HepG2 (cell line): ENCODE measurements around the gene JADE2.

ENCODE experiments used
- BHLHE40 ChIP-seq: IDR thresholded peaks from 2 replicates; pipeline ENCODE4 v1.6.1; 2011; ENCODE audit warnings: low read length, improper control_type of control experiment
- GABPA ChIP-seq, 2 experiments: IDR thresholded peaks; 2 replicates each; pipeline ENCODE4 v1.6.1; 2011 to 2016; ENCODE audit warnings: low read depth in 2 of 2, low read length in 1 of 2, missing biosample characterization in 1 of 2, missing genetic modification characterization in 1 of 2
- POLR2AphosphoS5 ChIP-seq: IDR thresholded peaks from 2 replicates; pipeline ENCODE4 v1.6.1; 2012; ENCODE audit warnings: low read depth, low read length
- ZNF878 ChIP-seq: sonication (generic); formaldehyde crosslinking; IDR thresholded peaks from 2 replicates; pipeline ENCODE4 v1.8.1; 2023; ENCODE audit warnings: mild to moderate bottlenecking, missing genetic modification reagents, moderate library complexity
- ZSCAN9 ChIP-seq: IDR thresholded peaks from 2 replicates; pipeline ENCODE4 v1.6.1; 2016; ENCODE audit warnings: borderline replicate concordance
- TF ChIP-seq, protein P1 (sequence below): sonication (generic); formaldehyde crosslinking; IDR thresholded peaks from 2 replicates; pipeline ENCODE4 v1.4.0; 2020; ENCODE audit warnings: mild to moderate bottlenecking, low read depth, missing genetic modification reagents
- TF ChIP-seq, protein P2 (sequence below): sonication (generic); formaldehyde crosslinking; IDR thresholded peaks from 2 replicates; pipeline ENCODE4 v1.9.0; 2021; ENCODE audit warnings: missing genetic modification reagents, mild to moderate bottlenecking, borderline replicate concordance
- TF ChIP-seq, protein P3 (sequence below): sonication (generic); formaldehyde crosslinking; IDR thresholded peaks from 2 replicates; pipeline ENCODE4 v1.8.0; 2022; ENCODE audit warnings: mild to moderate bottlenecking, missing genetic modification reagents; ENCODE audit not compliant: insufficient replicate concordance

DNA sequence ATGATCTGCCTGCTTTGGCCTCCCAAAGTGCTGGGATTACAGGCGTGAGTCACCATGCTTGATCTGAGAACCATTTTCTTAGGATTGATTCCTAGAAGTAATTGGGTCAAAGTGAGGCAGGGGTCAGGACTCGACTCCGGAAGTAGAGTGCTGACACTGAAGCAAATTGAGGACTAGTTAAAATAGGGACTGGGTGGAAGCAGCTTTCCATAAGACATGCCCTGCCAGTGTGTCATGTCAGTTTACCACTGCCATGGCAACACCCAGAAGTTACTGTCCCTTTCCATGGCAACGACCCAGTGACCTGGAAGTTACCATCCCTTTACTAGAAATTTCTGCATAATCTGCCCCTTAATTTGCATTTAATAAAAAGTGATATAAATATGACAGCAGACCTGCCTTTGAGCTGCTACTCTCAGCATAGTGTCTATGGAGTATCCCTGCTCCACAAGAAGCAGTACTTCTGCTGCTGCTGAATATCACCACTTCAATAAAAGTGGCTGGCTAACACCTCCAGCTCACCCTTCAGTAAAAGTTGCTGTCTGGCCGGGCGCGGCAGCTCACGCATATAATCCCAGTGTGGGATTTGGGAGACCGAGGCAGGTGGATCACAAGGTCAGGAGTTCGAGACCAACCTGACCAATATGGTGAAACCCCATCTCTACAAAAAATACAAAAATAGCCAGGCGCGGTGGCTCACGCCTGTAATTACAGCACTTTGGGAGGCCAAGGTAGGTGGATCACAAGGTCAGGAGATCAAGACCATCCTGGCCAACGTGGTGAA is 47.8 kb upstream of the JADE2 start:
- no peak for TF ChIP-seq POLR2AphosphoS5
- no peak for TF ChIP-seq BHLHE40
- TF ChIP-seq, protein P1, sequence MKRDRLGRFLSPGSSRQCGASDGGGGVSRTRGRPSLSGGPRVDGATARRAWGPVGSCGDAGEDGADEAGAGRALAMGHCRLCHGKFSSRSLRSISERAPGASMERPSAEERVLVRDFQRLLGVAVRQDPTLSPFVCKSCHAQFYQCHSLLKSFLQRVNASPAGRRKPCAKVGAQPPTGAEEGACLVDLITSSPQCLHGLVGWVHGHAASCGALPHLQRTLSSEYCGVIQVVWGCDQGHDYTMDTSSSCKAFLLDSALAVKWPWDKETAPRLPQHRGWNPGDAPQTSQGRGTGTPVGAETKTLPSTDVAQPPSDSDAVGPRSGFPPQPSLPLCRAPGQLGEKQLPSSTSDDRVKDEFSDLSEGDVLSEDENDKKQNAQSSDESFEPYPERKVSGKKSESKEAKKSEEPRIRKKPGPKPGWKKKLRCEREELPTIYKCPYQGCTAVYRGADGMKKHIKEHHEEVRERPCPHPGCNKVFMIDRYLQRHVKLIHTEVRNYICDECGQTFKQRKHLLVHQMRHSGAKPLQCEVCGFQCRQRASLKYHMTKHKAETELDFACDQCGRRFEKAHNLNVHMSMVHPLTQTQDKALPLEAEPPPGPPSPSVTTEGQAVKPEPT (CRISPR knock-in tag), result no peak
- TF ChIP-seq GABPA (IDR thresholded peaks at IDR 0.05; ENCODE audit: low read depth, low read length), result no peak
- no peak for TF ChIP-seq GABPA (CRISPR knock-in tag; IDR thresholded peaks at IDR 0.05; ENCODE audit: low read depth)
- TF ChIP-seq ZSCAN9 (CRISPR knock-in tag), result no peak
- TF ChIP-seq, protein P2, sequence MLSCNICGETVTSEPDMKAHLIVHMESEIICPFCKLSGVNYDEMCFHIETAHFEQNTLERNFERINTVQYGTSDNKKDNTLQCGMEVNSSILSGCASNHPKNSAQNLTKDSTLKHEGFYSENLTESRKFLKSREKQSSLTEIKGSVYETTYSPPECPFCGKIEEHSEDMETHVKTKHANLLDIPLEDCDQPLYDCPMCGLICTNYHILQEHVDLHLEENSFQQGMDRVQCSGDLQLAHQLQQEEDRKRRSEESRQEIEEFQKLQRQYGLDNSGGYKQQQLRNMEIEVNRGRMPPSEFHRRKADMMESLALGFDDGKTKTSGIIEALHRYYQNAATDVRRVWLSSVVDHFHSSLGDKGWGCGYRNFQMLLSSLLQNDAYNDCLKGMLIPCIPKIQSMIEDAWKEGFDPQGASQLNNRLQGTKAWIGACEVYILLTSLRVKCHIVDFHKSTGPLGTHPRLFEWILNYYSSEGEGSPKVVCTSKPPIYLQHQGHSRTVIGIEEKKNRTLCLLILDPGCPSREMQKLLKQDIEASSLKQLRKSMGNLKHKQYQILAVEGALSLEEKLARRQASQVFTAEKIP (CRISPR knock-in tag), result no peak
- no peak for TF ChIP-seq ZNF878 (CRISPR knock-in tag)
- TF ChIP-seq, protein P3, sequence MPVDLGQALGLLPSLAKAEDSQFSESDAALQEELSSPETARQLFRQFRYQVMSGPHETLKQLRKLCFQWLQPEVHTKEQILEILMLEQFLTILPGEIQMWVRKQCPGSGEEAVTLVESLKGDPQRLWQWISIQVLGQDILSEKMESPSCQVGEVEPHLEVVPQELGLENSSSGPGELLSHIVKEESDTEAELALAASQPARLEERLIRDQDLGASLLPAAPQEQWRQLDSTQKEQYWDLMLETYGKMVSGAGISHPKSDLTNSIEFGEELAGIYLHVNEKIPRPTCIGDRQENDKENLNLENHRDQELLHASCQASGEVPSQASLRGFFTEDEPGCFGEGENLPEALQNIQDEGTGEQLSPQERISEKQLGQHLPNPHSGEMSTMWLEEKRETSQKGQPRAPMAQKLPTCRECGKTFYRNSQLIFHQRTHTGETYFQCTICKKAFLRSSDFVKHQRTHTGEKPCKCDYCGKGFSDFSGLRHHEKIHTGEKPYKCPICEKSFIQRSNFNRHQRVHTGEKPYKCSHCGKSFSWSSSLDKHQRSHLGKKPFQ, result no peak
